Spinal cord (tissue), 10 donors: ENCODE measurements around the gene SLC9A2. TPM values are rescaled to one million over a fixed set of nuclear protein-coding genes. Genes with fewer than 3 reads are reported as not detected.

Source experiments
- DNase-seq, 6 donors: peaks; one replicate each; pipeline versions ENCODE4 v3.0.0 to v3.0.0-alpha.2; 2013 to 2015; ENCODE audit warnings: low spot score in 6 of 6, low read depth in 4 of 6
- H3K27ac ChIP-seq: one replicate; pipeline ENCODE4 v1.5.1; 2013; ENCODE audit warnings: low read depth, low read length, control low read depth
- H3K27me3 ChIP-seq: one replicate; pipeline ENCODE4 v1.6.1; 2013; ENCODE audit warnings: low read length; ENCODE audit not compliant: control insufficient read depth, insufficient read depth
- H3K36me3 ChIP-seq: one replicate; pipeline ENCODE4 v1.6.1; 2013; ENCODE audit warnings: low read length; ENCODE audit not compliant: control insufficient read depth, insufficient read depth
- H3K4me1 ChIP-seq: one replicate; pipeline ENCODE4 v1.6.1; 2013; ENCODE audit warnings: low read length; ENCODE audit not compliant: control insufficient read depth, insufficient read depth
- H3K4me3 ChIP-seq: one replicate; pipeline ENCODE4 v1.5.1; 2013; ENCODE audit warnings: low read depth, low read length, control low read depth
- H3K9me3 ChIP-seq: one replicate; pipeline ENCODE4 v1.6.1; 2013; ENCODE audit warnings: low read length; ENCODE audit not compliant: control insufficient read depth, insufficient read depth
- WGBS: methylation state at CpG from one replicate; pipeline ENCODE4 v1.1.5; 2013; ENCODE audit warnings: missing lambda C conversion rate; ENCODE audit not compliant: insufficient coverage; 5-methylcytosine and 5-hydroxymethylcytosine counted together
- long read RNA-seq, 4 donors: transcript quantifications; one replicate each; lab custom pipeline, GENCODE V29; 2026
- polyA plus RNA-seq, 2 donors: library from polyadenylated mRNA; unstranded; fragments of 120-200 nt; gene quantifications; one replicate each; pipeline ENCODE4 v1.2.1, GENCODE V29; 2013; ENCODE audit not compliant: insufficient read length in 2 of 2
- total RNA-seq, 2 donors: library from RNA; depleted of rRNA in 1 of 2; stranded (reverse); fragments of 120-200 nt in 1 of 2; fragments of >200 nt in 1 of 2; gene quantifications; one replicate each; pipeline versions ENCODE4 v1.2.3 to v1.2.4, GENCODE V29; 2013 to 2014
- donor health status: healthy.

SLC9A2 gene, protein sequence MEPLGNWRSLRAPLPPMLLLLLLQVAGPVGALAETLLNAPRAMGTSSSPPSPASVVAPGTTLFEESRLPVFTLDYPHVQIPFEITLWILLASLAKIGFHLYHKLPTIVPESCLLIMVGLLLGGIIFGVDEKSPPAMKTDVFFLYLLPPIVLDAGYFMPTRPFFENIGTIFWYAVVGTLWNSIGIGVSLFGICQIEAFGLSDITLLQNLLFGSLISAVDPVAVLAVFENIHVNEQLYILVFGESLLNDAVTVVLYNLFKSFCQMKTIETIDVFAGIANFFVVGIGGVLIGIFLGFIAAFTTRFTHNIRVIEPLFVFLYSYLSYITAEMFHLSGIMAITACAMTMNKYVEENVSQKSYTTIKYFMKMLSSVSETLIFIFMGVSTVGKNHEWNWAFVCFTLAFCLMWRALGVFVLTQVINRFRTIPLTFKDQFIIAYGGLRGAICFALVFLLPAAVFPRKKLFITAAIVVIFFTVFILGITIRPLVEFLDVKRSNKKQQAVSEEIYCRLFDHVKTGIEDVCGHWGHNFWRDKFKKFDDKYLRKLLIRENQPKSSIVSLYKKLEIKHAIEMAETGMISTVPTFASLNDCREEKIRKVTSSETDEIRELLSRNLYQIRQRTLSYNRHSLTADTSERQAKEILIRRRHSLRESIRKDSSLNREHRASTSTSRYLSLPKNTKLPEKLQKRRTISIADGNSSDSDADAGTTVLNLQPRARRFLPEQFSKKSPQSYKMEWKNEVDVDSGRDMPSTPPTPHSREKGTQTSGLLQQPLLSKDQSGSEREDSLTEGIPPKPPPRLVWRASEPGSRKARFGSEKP
- total RNA-seq, result 1 to 10 TPM; 1.0 to 1.9 TPM
- polyA plus RNA-seq, result 1 to 10 TPM; 1.2 to 1.5 TPM
- long read RNA-seq, donor 1, result 0 reads
- long read RNA-seq, donor 2, result 0 reads
- long read RNA-seq, donor 3, result 0 reads
- long read RNA-seq, donor 4, result 0 reads

GRCh38 chr2:102619414-102620319 is at the start of gene SLC9A2:
SLC9A2 (plus strand) TSS chr2:102619553; CDS start chr2:102619849, 296 bp downstream.
- Histone ChIP-seq H3K27ac (no peak within 1 kb of the TSS), H3K27me3 (peaks cover 40% of the 10 kb centered on the region), H3K4me3 (peak within 1 kb of the TSS; percentile 29), H3K36me3 (no peaks in the 10 kb centered on the region), H3K9me3 (no peaks in the 10 kb centered on the region), H3K4me1 (peaks cover 15% of the 10 kb centered on the region)
- DNase-seq, result peak in 2 of 6 donors; percentile 35 to 66
- 2% methylated on average over 85 of the region's 85 CpGs for WGBS

DNA sequence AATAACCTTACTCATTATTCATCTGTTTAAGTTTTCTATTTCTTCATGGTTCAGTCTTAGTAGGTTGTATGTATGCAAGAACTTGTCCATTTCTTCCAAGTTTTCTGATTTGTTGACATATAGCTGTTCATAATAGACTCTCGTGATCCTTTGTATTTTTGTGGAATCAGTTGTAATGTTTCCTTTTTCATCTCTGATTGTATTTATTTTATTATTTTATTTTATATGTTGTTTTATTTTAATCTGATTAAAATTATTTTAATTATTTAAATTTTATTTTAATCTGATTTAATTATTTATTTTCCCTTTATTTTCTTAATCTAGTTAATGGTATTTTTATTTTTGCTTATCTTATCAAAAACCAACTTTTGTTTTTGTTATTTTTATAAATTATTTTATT is 43.5 kb upstream of the SLC9A2 start:
- no peak for DNase-seq
- no peaks in the 10 kb centered on the region for H3K36me3 ChIP-seq
- H3K4me3 ChIP-seq, result no peak overlapping the region
- H3K27ac ChIP-seq, result no peak overlapping the region
- WGBS, result no CpG with 5 or more reads among the region's 1 CpG
- no peaks in the 10 kb centered on the region for H3K27me3 ChIP-seq
- H3K4me1 ChIP-seq, result no peaks in the 10 kb centered on the region
- no peaks in the 10 kb centered on the region for H3K9me3 ChIP-seq

DNA sequence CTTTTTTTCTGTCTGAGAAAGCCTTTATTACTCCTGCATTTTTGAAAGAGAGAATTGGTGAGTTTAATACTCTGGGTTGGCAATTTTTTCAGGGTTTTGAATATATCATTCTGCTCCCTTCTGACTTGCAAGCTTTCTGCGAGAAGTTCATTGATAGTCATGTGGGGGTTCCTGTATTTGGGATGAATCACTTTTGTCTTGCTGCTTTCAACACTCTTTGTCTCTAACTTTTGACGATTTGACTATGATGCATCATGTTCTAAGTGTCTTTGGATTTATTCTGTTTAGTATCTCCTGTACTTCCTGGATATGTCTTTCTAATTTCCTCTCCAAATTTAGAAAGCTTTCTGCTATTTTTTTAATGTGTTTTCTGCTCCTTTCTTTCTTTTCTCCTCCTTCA is 41.0 kb upstream of the SLC9A2 start:
- no peak overlapping the region for H3K27ac ChIP-seq
- no CpG with 5 or more reads among the region's 2 CpGs for WGBS
- no peak for DNase-seq
- no peaks in the 10 kb centered on the region for H3K9me3 ChIP-seq
- H3K4me3 ChIP-seq, result no peak overlapping the region
- H3K4me1 ChIP-seq, result no peaks in the 10 kb centered on the region
- no peaks in the 10 kb centered on the region for H3K36me3 ChIP-seq
- no peaks in the 10 kb centered on the region for H3K27me3 ChIP-seq

GRCh38 chr2:102581911-102582310 is 37.4 kb upstream of the SLC9A2 start:
- H3K36me3 ChIP-seq, result no peaks in the 10 kb centered on the region
- no peak for DNase-seq
- no peak overlapping the region for H3K27ac ChIP-seq
- H3K27me3 ChIP-seq, result no peaks in the 10 kb centered on the region
- H3K9me3 ChIP-seq, result no peaks in the 10 kb centered on the region
- H3K4me1 ChIP-seq, result no peaks in the 10 kb centered on the region
- H3K4me3 ChIP-seq, result no peak overlapping the region

DNA sequence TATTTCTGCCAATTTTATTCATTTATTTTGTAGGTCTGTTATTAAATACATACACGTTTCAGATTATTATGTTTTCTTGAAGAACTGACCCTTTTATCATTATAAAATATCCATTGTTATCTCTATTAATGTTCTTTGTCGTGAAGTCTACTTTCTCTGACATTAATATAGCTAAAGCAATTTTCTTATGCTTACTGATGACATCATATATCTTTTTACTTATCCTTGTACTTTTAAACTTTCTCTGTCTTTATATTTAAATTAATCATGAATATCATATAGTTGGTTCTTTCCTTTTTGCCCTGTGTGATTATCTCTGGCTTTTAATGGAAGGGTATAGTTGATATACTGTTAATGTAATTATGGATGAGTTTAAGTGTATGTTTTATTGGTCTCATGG is 36.5 kb upstream of the SLC9A2 start:
- H3K4me3 ChIP-seq, result no peak overlapping the region
- WGBS, result no CpG with 5 or more reads among the region's 2 CpGs
- H3K27me3 ChIP-seq, result no peaks in the 10 kb centered on the region
- H3K9me3 ChIP-seq, result no peaks in the 10 kb centered on the region
- H3K4me1 ChIP-seq, result no peaks in the 10 kb centered on the region
- no peak overlapping the region for H3K27ac ChIP-seq
- no peaks in the 10 kb centered on the region for H3K36me3 ChIP-seq
- DNase-seq, result no peak

- Histone ChIP-seq H3K4me1 (no peaks in the 10 kb centered on the region), H3K27me3 (no peaks in the 10 kb centered on the region), H3K27ac (no peak overlapping the region), H3K4me3 (no peak overlapping the region), H3K9me3 (no peaks in the 10 kb centered on the region), H3K36me3 (no peaks in the 10 kb centered on the region)
- no peak for DNase-seq
- WGBS, result 60% methylated on average over 1 of the region's 6 CpGs
These were observed 33.4 kb upstream of the SLC9A2 start for GRCh38 chr2:102585847-102586404.

- Histone ChIP-seq H3K27me3 (no peaks in the 10 kb centered on the region), H3K4me3 (no peak overlapping the region), H3K4me1 (no peaks in the 10 kb centered on the region), H3K9me3 (no peaks in the 10 kb centered on the region), H3K36me3 (no peaks in the 10 kb centered on the region), H3K27ac (no peak overlapping the region)
- WGBS, result 100% methylated on average over 5 of the region's 8 CpGs
- no peak for DNase-seq
These were observed 31.0 kb upstream of the SLC9A2 start for GRCh38 chr2:102588213-102588939.

DNA sequence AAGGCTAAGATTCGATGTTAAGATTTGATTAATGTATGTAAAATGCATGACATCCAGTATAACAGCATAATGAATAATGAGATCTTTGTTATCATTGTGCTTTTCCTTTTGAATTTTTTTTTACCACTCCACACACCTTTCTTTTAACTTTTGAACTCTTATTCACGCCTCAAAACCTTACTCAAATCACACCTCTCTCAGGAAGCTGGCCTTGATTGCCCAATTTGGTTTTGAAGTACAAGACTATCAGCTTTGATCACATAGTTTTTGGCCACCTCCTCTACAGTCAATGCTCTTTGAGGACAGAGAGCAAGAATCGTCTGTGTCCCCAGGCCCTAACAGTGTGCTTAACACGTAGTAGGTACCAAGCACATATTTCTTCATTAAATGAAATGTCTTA is 29.9 kb upstream of the SLC9A2 start:
- no peaks in the 10 kb centered on the region for H3K27me3 ChIP-seq
- H3K27ac ChIP-seq, result no peak overlapping the region
- WGBS, result 63% methylated on average over 1 of the region's 4 CpGs
- H3K9me3 ChIP-seq, result no peaks in the 10 kb centered on the region
- H3K4me3 ChIP-seq, result no peak overlapping the region
- H3K36me3 ChIP-seq, result no peaks in the 10 kb centered on the region
- no peak for DNase-seq
- no peaks in the 10 kb centered on the region for H3K4me1 ChIP-seq
